Effector memory CD4-positive, alpha-beta T cell (primary cell): Measurements from ENCODE around the gene ATOSA.

Source experiments
- DNase-seq, 3 donors: peaks; one replicate each; pipeline ENCODE4 v3.0.0-alpha.2; 2020
- H3K27ac ChIP-seq: 2 replicates; pipeline ENCODE4 v1.7.0; 2013; ENCODE audit warnings: mild to moderate bottlenecking, low read length, moderate library complexity; ENCODE audit not compliant: insufficient read depth, poor library complexity, severe bottlenecking
- H3K27me3 ChIP-seq: replicated peaks from 2 replicates; pipeline ENCODE4 v1.7.0; 2013; ENCODE audit warnings: mild to moderate bottlenecking, low read length; ENCODE audit not compliant: insufficient read depth, control insufficient read depth, poor library complexity, severe bottlenecking
- H3K36me3 ChIP-seq: 2 replicates; pipeline ENCODE4 v1.7.0; 2013; ENCODE audit warnings: mild to moderate bottlenecking, low read length, moderate library complexity; ENCODE audit not compliant: control insufficient read depth, insufficient read depth
- H3K4me1 ChIP-seq: 2 replicates; pipeline ENCODE4 v1.7.0; 2013; ENCODE audit warnings: low read length, mild to moderate bottlenecking; ENCODE audit not compliant: control insufficient read depth, insufficient read depth, poor library complexity, severe bottlenecking
- H3K4me3 ChIP-seq: 2 replicates; pipeline ENCODE4 v1.7.0; 2013; ENCODE audit warnings: low read length, low read depth, mild to moderate bottlenecking; ENCODE audit not compliant: insufficient read depth, poor library complexity, severe bottlenecking
- H3K9me3 ChIP-seq: 2 replicates; pipeline ENCODE4 v1.7.0; 2013; ENCODE audit warnings: mild to moderate bottlenecking, low read length, moderate library complexity; ENCODE audit not compliant: control insufficient read depth

Gene ATOSA

GRCh38 chr15:52673734-52674133 lies 5.5 kb downstream of the ATOSA start:
- H3K27me3 ChIP-seq: no peaks in the 10 kb centered on the region
- no peaks in the 10 kb centered on the region for H3K9me3 ChIP-seq
- H3K4me3 ChIP-seq: no peak overlapping the region
- H3K27ac ChIP-seq: no peak overlapping the region
- DNase-seq: no peak
- peaks cover 7% of the 10 kb centered on the region for H3K4me1 ChIP-seq
- H3K36me3 ChIP-seq: peaks cover 50% of the 10 kb centered on the region

GRCh38 chr15:52673312-52673711 lies 5.9 kb downstream of the ATOSA start:
- H3K9me3 ChIP-seq: no peaks in the 10 kb centered on the region
- peaks cover 51% of the 10 kb centered on the region for H3K36me3 ChIP-seq
- H3K4me1 ChIP-seq: peaks cover 7% of the 10 kb centered on the region
- no peak overlapping the region for H3K4me3 ChIP-seq
- H3K27ac ChIP-seq: no peak overlapping the region
- DNase-seq: no peak
- H3K27me3 ChIP-seq: no peaks in the 10 kb centered on the region

GRCh38 chr15:52672661-52673060 lies 6.5 kb downstream of the ATOSA start:
- H3K4me1 ChIP-seq: peaks cover 7% of the 10 kb centered on the region
- peaks cover 57% of the 10 kb centered on the region for H3K36me3 ChIP-seq
- no peak overlapping the region for H3K27ac ChIP-seq

GRCh38 chr15:52670087-52670486 lies 9.1 kb downstream of the ATOSA start:
- no peak for DNase-seq
- Histone ChIP-seq H3K36me3 (peaks cover 65% of the 10 kb centered on the region), H3K4me1 (no peaks in the 10 kb centered on the region), H3K9me3 (no peaks in the 10 kb centered on the region), H3K27me3 (no peaks in the 10 kb centered on the region), H3K27ac (no peak overlapping the region), H3K4me3 (no peak overlapping the region)

More at GRCh38 chr15:52672661-52673060, 6.5 kb downstream of the ATOSA start:
- H3K27me3 ChIP-seq: no peaks in the 10 kb centered on the region
- no peak overlapping the region for H3K4me3 ChIP-seq
- H3K9me3 ChIP-seq: no peaks in the 10 kb centered on the region
- no peak for DNase-seq

- H3K36me3 ChIP-seq: peaks cover 73% of the 10 kb centered on the region
- H3K27ac ChIP-seq: no peak overlapping the region
- no peak overlapping the region for H3K4me3 ChIP-seq
- no peaks in the 10 kb centered on the region for H3K9me3 ChIP-seq
- H3K4me1 ChIP-seq: no peaks in the 10 kb centered on the region
- no peak for DNase-seq
- no peaks in the 10 kb centered on the region for H3K27me3 ChIP-seq
Observed at GRCh38 chr15:52668133-52668532, 11.1 kb downstream of the ATOSA start.

- H3K36me3 ChIP-seq: peaks cover 71% of the 10 kb centered on the region
- H3K9me3 ChIP-seq: no peaks in the 10 kb centered on the region
- no peaks in the 10 kb centered on the region for H3K4me1 ChIP-seq
- no peak overlapping the region for H3K4me3 ChIP-seq
- H3K27ac ChIP-seq: no peak overlapping the region
- H3K27me3 ChIP-seq: no peaks in the 10 kb centered on the region
- no peak for DNase-seq
Observed at GRCh38 chr15:52667597-52667996, 11.6 kb downstream of the ATOSA start.

- Histone ChIP-seq H3K9me3 (no peaks in the 10 kb centered on the region), H3K4me1 (no peaks in the 10 kb centered on the region), H3K27ac (no peak overlapping the region), H3K27me3 (no peaks in the 10 kb centered on the region), H3K36me3 (peaks cover 55% of the 10 kb centered on the region), H3K4me3 (no peak overlapping the region)
- no peak for DNase-seq
Observed at GRCh38 chr15:52663536-52664294, 15.5 kb downstream of the ATOSA start.

GRCh38 chr15:52661909-52662308 lies 17.3 kb downstream of the ATOSA start:
- peaks cover 58% of the 10 kb centered on the region for H3K36me3 ChIP-seq
- no peaks in the 10 kb centered on the region for H3K4me1 ChIP-seq
- no peak overlapping the region for H3K4me3 ChIP-seq
- H3K27ac ChIP-seq: no peak overlapping the region
- H3K9me3 ChIP-seq: no peaks in the 10 kb centered on the region
- no peaks in the 10 kb centered on the region for H3K27me3 ChIP-seq
- no peak for DNase-seq

GRCh38 chr15:52660192-52660591 lies 19.0 kb downstream of the ATOSA start:
- Histone ChIP-seq H3K36me3 (peaks cover 47% of the 10 kb centered on the region), H3K27me3 (no peaks in the 10 kb centered on the region), H3K9me3 (no peaks in the 10 kb centered on the region), H3K27ac (no peak overlapping the region), H3K4me1 (no peaks in the 10 kb centered on the region), H3K4me3 (no peak overlapping the region)
- no peak for DNase-seq

GRCh38 chr15:52658955-52659354 lies 20.2 kb downstream of the ATOSA start:
- H3K36me3 ChIP-seq: peaks cover 35% of the 10 kb centered on the region
- no peaks in the 10 kb centered on the region for H3K9me3 ChIP-seq
- H3K4me1 ChIP-seq: no peaks in the 10 kb centered on the region
- H3K27ac ChIP-seq: no peak overlapping the region
- H3K4me3 ChIP-seq: no peak overlapping the region
- H3K27me3 ChIP-seq: no peaks in the 10 kb centered on the region
- no peak for DNase-seq
